HG02642 (cell line): ENCODE measurements around the gene TMEM190.
"Not testable (repeated sequence)": the region's sequence is repeated elsewhere in the genome, so short reads cannot be mapped to it uniquely, and the experiment has no call there.

Experiments used
- ATAC-seq: cut with Tn5 transposase; IDR thresholded peaks from one replicate; pipeline ENCODE4 v1.9.1; 2021; ENCODE audit warnings: mild to moderate bottlenecking; ENCODE audit not compliant: unreplicated experiment, poor library complexity

The TMEM190 gene

DNA sequence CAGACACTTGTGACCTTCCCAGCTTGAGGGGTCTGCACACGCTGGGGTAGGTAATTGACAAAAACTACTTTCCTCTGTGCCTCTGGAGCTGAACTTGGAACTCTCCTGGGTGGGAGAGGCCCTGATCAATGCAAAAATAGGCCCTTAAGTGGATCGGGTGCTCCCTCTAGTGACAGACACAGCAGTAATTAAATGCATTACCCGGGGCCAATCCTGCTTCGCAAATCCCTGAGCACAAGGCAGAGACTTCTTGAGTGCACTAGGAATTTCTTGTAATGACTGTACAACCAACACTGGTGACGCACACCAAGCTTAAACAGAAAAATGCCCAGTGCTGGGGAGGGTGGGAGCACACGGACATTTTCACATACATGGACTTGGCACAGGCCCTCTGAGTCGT lies 41.6 kb downstream of the TMEM190 start:
- no peak for ATAC-seq

DNA sequence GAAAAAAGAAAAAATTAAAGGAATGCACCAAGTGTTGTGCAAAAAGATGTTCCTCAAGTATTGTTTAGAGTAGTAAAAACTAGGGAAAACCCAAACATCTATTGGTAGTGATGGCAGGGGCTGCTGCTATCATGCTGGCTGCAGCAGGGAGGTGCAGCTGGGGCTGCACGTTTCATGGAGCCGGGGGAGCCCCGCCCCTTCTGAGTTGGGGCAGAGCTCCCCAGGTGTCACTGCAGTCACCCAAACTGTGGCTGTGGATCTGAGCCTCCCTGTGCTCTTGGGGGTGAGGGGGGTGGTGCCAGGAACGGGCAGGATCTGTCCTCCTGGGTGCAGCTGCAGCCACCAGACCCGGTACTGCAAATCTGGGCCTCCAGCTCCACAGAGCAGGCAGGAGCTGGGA lies 42.5 kb downstream of the TMEM190 start:
- ATAC-seq = no peak

DNA sequence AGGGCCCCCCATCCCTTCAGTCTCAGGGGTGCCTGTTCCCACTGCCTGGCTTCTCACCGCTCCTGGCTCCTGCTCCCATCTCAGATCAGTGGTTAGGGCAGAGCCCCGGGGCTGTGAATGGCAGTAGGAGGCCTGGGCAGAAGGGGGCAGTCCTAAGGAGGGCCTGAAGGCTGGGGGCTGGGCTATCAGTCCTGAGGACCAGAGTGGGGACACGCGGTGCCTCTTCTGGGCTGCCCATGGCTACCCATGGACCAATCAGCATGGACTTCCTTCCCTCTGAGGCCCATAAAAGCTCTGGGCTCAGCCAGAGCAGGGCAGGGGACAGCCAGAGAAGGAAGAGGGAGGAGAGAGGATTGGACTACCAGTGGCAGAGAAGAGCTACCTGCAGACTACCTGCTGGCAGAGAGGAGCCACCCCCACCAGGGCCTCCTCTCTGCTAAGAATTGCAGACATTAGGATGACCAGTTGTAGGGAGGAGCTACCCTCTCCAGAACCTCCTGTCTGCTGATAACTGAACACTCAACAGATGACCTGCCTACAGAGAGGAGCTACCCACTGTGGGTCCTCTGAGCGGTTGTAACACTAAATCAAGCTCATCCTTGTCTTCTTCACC lies 43.1 kb downstream of the TMEM190 start:
- ATAC-seq = no peak

DNA sequence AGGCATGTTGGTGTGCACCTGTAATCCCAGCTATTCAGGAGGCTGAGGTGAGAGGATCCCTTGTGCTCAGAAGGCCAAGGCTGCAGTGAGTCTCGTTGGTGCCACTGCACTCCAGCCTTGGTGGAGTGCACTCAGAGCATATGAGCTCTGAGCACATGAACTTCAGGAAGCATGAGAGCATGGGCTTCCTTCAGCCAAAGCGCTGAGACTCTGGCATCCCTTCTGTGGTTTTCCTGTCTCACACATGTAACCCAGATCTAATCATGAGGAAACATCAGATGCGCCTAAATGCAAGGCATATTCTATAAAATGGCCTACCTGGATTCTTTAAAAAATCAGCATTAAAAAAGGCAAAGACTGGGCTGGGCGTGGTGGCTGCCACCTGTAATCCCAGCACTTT lies 44.7 kb downstream of the TMEM190 start:
- not testable (repeated sequence) for ATAC-seq

DNA sequence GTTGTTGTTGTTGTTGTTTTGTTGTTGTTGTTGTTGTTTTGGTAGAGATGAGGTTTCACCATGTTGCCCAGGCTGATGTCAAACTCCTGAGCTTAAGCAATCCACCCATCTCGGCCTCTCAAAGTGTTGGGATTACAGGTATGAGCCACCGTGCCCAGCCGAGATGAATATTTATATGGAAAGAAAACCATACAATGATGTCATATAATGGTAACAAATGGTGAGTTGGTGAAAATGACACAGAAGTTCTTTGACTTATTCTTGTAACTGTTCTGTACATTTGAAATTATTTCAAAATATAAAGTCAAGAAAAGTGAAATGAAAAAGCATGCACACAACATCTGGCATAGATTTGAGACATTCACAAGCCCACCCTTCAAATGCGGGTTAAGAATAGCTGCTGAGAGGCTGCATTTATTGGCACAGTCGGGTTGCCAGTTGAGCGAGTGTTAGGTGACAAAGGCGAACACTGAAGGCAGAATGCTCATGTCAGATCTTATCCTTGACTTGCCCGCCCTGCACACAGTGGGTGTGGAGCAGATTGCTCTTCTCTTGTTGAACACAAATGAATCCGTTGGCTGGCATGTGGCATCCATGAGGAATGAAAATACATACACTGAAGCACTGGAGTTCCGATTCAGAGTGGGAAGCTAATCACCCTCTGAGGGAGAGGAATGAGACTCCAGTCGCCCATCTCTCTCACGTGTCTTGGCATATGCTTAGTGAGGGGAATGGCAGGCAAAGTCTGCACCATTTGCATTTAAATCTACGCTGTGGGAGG lies 46.8 kb downstream of the TMEM190 start:
- ATAC-seq = no peak

DNA sequence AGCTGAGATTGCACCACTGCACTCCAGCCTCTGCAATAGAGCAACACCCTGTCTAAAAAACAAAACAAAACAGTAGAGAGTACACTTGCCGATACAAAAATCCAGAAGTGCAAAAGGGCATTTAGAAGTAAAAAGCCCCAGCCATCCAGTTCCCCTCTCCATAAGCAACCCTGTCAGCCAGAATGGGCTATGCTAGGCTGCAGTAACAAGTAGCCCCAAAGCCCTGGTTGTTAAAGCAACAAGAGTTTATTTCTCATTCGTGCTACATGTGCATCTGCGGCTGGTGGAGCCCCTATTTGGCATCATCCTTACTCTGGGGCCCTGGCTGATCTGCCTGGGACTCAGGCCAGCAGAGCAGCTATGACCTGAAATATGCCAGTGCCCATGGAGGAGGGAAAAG lies 47.9 kb downstream of the TMEM190 start:
- ATAC-seq = no peak

DNA sequence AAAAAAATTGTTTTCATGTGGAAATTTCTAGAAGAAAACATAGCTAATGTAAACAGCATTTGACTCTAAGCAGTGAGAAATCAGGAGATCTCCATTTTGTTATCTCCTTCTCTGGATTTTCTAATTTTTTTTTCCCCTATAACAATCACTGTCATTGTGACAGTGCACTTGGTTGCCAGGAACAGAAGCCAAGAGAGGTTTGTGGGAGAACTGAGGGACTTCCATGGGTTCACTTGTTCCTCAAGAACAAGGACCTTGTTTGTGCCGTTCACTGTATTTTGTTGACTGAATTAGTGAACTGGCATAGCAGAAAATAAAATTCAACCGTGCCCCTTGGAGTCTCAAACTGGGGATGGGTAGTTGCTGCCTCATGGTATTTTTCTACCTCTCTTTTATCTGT lies 49.4 kb downstream of the TMEM190 start:
- no peak for ATAC-seq
